Smooth muscle cell (in vitro differentiated cells): Measurements from ENCODE around the gene ZNF689. TPM values are rescaled to one million over a fixed set of nuclear protein-coding genes. Genes with fewer than 3 reads are reported as not detected.
A peak's percentile ranks its signal among the peaks of the same experiment; 100 is the strongest.
"Not testable (repeated sequence)": the region's sequence is repeated elsewhere in the genome, so short reads cannot be mapped to it uniquely, and the experiment has no call there.

Experiments
- DNase-seq: peaks from one replicate; lab custom pipeline; 2025; ENCODE audit not compliant: unreplicated experiment; lab: John Stamatoyannopoulos, UW
- H2AFZ ChIP-seq: fragments of 200-600 bp; sonication (generic); 2 replicates; pipeline ENCODE4 v1.6.0; 2016; ENCODE audit warnings: antibody characterized with exemption, low read depth, mild to moderate bottlenecking
- H3F3A ChIP-seq: fragments of 200-600 bp; sonication (generic); 2 replicates; pipeline ENCODE4 v1.6.0; 2017; ENCODE audit warnings: antibody characterized with exemption, low read depth
- H3K27ac ChIP-seq: fragments of 200-600 bp; sonication (generic); 2 replicates; pipeline ENCODE4 v1.5.1; 2016; ENCODE audit warnings: low read depth, mild to moderate bottlenecking
- H3K27me3 ChIP-seq: fragments of 200-600 bp; sonication (generic); 2 replicates; pipeline ENCODE4 v1.6.1; 2016; ENCODE audit warnings: low read depth, mild to moderate bottlenecking
- H3K36me3 ChIP-seq: fragments of 200-600 bp; sonication (generic); 2 replicates; pipeline ENCODE4 v1.5.1; 2016; ENCODE audit warnings: low read depth
- H3K4me1 ChIP-seq: fragments of 200-600 bp; sonication (generic); 2 replicates; pipeline ENCODE4 v1.5.1; 2016; ENCODE audit warnings: low read depth
- H3K4me2 ChIP-seq: fragments of 200-600 bp; sonication (generic); 2 replicates; pipeline ENCODE4 v1.6.0; 2016; ENCODE audit warnings: mild to moderate bottlenecking
- H3K4me3 ChIP-seq: fragments of 200-600 bp; sonication (generic); 2 replicates; pipeline ENCODE4 v1.5.1; 2016; ENCODE audit warnings: mild to moderate bottlenecking
- H3K79me2 ChIP-seq: fragments of 200-600 bp; sonication (generic); 2 replicates; pipeline ENCODE4 v1.6.0; 2016; ENCODE audit warnings: low read depth, mild to moderate bottlenecking
- H3K9ac ChIP-seq: fragments of 200-600 bp; sonication (generic); 2 replicates; pipeline ENCODE4 v1.6.0; 2016; ENCODE audit warnings: low read depth
- H3K9me3 ChIP-seq: fragments of 200-600 bp; sonication (generic); replicated peaks from 2 replicates; pipeline ENCODE4 v1.5.1; 2016; ENCODE audit warnings: low read depth
- H4K20me1 ChIP-seq: fragments of 200-600 bp; sonication (generic); 2 replicates; pipeline ENCODE4 v1.6.0; 2016; ENCODE audit warnings: low read depth
- CTCF ChIP-seq: fragments of 200-600 bp; sonication (generic); IDR thresholded peaks from 2 replicates; pipeline ENCODE4 v1.5.1; 2017; ENCODE audit warnings: borderline replicate concordance, mild to moderate bottlenecking, antibody characterized with exemption; ENCODE audit not compliant: insufficient read depth, poor library complexity, severe bottlenecking
- WGBS: methylation state at CpG from one replicate; pipeline ENCODE4 v1.1.7; 2016; ENCODE audit warnings: low lambda C conversion rate; 5-methylcytosine and 5-hydroxymethylcytosine counted together
- polyA plus RNA-seq: library from polyadenylated mRNA; unstranded; fragments of >200 nt; fragmentation: Nextera tagmentation; extraction: Ambion mirVana; gene quantifications from 2 replicates; pipeline ENCODE4 v1.2.1, GENCODE V29; 2016
- total RNA-seq: library from RNA; depleted of rRNA; stranded (reverse); fragments of >200 nt; gene quantifications from 2 replicates; pipeline ENCODE4 v1.2.3, GENCODE V29; 2014

ZNF689 gene
- total and polyA plus RNA-seq, 2 experiments from 2014 or later = 8.2 to 10.0 TPM

- Histone ChIP-seq H3K4me3 (no peak overlapping the region), H3K9me3 (no peaks in the 10 kb centered on the region), H3K27ac (no peak overlapping the region), H3K79me2 (peaks cover 7% of the 10 kb centered on the region), H3F3A (no peaks in the 10 kb centered on the region), H2AFZ (no peak overlapping the region), H3K4me2 (no peak overlapping the region), H3K27me3 (no peaks in the 10 kb centered on the region), H3K4me1 (no peaks in the 10 kb centered on the region), H3K36me3 (no peaks in the 10 kb centered on the region), H3K9ac (no peak overlapping the region), H4K20me1 (no peaks in the 10 kb centered on the region)
- DNase-seq = no peak
- 25% methylated on average over 1 of the region's 1 CpG for WGBS
- TF ChIP-seq CTCF = peak; percentile 50
Observed at GRCh38 chr16:30637944-30638343, 27.8 kb upstream of the ZNF689 start.

GRCh38 chr16:30637139-30637538 is 26.9 kb upstream of the ZNF689 start:
- H3K27ac ChIP-seq, H2AFZ ChIP-seq, H3K27me3 ChIP-seq, H3K4me2 ChIP-seq, H3K4me1 ChIP-seq, H4K20me1 ChIP-seq, H3K9me3 ChIP-seq, H3K9ac ChIP-seq, H3K4me3 ChIP-seq, H3K79me2 ChIP-seq, H3K36me3 ChIP-seq, DNase-seq, H3F3A ChIP-seq: not testable (repeated sequence)
- 93% methylated on average over 10 of the region's 10 CpGs for WGBS

GRCh38 chr16:30636599-30636998 is 26.4 kb upstream of the ZNF689 start:
- TF ChIP-seq CTCF = no peak
- WGBS = 94% methylated on average over 7 of the region's 7 CpGs

DNA sequence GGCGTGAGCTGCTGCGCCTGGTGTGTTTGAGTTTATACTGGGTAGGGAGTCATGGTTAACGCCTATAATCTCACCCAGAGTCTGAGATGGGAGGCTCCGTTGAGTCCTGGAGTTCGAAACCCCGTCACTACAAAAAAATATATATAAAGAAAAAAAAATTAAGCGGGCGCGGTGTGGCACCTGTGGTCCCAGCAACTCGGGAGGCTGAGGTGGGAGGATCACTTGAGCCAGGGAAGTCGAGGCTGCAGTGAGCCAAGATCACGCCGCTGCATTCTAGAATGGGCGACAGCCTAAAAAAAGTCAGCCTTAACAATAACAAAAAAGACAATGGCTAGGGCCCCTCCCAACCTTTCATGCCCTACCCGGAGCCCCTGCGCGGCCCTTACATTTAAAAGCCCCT is 23.3 kb upstream of the ZNF689 start:
- H4K20me1 ChIP-seq = no peaks in the 10 kb centered on the region
- H3F3A ChIP-seq = no peaks in the 10 kb centered on the region
- H3K36me3 ChIP-seq = no peaks in the 10 kb centered on the region
- peak overlapping the region; percentile 84 for H3K4me3 ChIP-seq
- H2AFZ ChIP-seq = peak overlapping the region; percentile 50
- peaks cover 7% of the 10 kb centered on the region for H3K79me2 ChIP-seq
- peak overlapping the region; percentile 91 for H3K4me2 ChIP-seq
- H3K9me3 ChIP-seq = no peaks in the 10 kb centered on the region
- peak overlapping the region; percentile 72 for H3K27ac ChIP-seq
- no peaks in the 10 kb centered on the region for H3K27me3 ChIP-seq
- no peak for DNase-seq
- peak overlapping the region; percentile 84 for H3K9ac ChIP-seq
- WGBS = 85% methylated on average over 17 of the region's 17 CpGs
- no peak for TF ChIP-seq CTCF
- H3K4me1 ChIP-seq = no peaks in the 10 kb centered on the region

More at GRCh38 chr16:30636599-30636998, 26.4 kb upstream of the ZNF689 start:
- Histone ChIP-seq H3K27me3 (no peaks in the 10 kb centered on the region), H3K4me2 (no peak overlapping the region), H2AFZ (no peak overlapping the region), H3F3A (no peaks in the 10 kb centered on the region), H3K9me3 (no peaks in the 10 kb centered on the region), H4K20me1 (no peaks in the 10 kb centered on the region), H3K4me3 (no peak overlapping the region), H3K36me3 (no peaks in the 10 kb centered on the region), H3K27ac (no peak overlapping the region), H3K9ac (no peak overlapping the region), H3K4me1 (no peaks in the 10 kb centered on the region), H3K79me2 (peaks cover 7% of the 10 kb centered on the region)
- no peak for DNase-seq

DNA sequence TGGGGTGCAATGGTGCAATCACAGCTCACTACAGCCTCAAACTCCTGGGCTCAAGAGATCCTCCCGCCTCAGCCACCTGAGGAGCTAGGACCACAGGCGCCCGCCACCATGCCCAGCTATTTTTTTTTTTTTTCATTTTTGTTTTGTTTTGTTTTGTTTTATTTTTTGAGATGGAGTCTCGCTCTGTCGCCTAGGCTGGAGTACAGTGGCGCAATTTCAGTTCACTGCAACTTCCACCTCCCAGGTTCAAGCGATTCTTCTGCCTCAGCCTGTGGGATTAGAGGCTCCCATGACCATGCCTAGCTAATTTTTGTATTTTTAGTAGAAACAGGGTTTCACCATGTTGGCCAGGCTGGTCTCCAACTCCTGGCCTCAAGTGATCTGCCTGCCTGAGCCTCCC is 22.3 kb upstream of the ZNF689 start:
- not testable (repeated sequence) for H3K79me2 ChIP-seq, H2AFZ ChIP-seq, H3K9me3 ChIP-seq, DNase-seq, H3K27ac ChIP-seq, H3K4me3 ChIP-seq, H3K4me1 ChIP-seq, H3K27me3 ChIP-seq, H3K36me3 ChIP-seq, H3K9ac ChIP-seq, H4K20me1 ChIP-seq, H3F3A ChIP-seq, H3K4me2 ChIP-seq
- whole genome bisulfite sequencing = 97% methylated on average over 7 of the region's 7 CpGs
